Pons (tissue), 1 donor: ENCODE data around the gene SLC17A7.

Source experiments
- DNase-seq: peaks from one replicate; pipeline ENCODE4 v3.0.0-alpha.2; 2016; ENCODE audit warnings: low spot score

Gene SLC17A7

DNA sequence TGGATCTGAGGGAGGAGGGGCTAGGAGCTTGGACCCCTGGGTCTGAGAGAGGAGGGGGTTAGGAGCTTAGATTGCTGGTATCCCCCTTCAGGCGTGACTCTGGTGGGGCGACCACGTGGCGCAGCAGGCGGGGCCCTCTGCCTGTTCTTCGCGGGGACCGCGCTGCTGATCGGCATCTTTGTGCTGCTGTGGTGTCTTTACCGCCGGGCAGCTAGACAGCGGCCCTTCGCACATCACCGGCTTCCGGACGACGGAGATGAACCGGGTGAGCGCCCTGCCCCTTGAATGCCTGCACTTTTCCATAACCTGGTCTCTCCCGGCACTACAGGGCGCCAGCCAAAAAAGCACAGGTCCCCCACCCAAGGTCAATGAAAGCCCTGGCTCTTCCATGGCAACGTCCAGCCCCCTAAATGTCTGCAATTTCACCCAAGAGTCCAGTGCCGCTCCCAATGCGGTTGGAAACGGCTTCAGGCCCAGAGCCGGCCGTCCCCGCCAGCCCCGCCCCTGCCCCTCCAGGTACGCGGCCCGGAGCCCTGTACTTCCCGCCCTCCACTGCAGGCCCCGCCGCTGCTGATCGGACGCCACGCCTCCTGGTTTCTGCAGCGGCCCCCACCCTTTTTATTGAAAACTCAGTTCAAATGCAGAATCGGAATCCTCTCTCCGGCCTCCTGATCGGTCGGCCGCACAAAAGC, 13.3 kb downstream of the SLC17A7 start:
- DNase-seq = no peak

DNA sequence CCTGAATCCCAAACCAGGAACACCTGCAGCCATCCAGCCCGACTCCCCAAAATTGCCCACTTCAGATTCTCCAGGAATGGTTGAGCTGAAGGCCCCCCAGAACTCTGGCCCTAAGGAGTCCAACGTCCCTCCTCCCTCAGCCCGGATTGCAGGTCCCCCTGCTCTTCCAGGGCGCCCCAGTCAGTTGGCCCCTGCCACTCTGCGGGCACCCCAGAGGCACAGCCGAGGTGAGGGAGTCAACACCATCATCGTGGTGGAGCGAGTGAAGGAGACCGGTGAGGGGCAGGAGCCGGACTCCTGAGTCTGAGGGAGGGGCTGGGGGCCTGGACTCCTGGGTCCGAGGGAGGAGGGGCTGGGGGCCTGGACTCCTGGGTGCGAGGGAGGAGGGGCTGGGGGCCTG, 14.0 kb downstream of the SLC17A7 start:
- no peak for DNase-seq

DNA sequence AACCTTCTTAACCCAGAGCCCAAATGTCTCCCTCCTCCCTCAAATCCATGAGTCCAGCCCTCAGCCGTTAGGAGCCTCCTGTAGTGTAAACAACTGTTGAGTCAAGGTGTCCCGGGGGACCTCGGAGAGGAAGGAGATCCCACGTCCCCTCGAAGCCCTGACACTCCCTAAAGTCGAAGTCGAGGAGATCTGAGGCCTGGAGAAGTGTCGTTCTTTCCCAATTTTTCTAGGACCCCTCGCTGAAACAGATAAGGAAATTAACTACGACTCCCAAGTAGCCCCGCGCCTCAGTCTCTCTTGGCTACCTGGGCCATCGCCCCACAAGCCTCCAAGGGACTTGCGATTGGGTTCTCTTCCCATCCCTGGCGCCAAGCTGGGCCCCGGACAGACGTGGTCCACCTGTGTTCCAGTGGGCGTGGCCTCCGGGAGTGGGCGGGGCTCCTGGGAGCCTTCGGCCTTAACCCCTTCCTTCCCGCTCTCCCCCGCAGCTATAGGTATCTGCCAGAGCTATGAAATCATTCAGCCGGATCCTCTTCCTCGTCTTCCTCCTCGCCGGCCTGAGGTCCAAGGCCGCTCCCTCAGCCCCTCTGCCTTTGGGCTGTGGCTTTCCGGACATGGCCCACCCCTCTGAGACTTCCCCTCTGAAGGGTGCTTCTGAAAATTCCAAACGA, 15.3 kb downstream of the SLC17A7 start:
- no peak for DNase-seq

DNA sequence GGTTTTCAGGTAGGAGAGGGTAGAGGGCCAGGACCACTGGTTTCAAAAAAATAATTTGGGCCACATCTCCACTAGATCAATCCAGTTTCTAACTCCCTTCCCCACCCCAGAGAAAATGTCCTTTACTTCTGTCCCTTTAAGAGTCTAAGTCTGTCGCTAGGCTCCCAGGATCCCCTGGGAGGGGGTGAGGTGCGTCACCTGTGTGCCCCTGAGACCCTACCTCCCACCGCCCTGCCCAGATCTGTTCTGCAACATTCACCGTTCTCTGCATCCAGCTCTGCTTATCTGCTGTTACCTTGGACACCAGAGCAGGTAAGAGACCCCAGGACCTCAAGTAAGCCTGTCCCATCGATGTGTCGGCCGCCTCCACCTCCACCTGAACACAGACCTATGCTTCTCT, 16.1 kb downstream of the SLC17A7 start, which contains the start of gene GFY:
Gene GFY, plus strand, starts transcription at position 211 of the 400 bp plus-strand sequence. CDS start 1,043 bp downstream, outside the sequence.
- DNase-seq = no peak

DNA sequence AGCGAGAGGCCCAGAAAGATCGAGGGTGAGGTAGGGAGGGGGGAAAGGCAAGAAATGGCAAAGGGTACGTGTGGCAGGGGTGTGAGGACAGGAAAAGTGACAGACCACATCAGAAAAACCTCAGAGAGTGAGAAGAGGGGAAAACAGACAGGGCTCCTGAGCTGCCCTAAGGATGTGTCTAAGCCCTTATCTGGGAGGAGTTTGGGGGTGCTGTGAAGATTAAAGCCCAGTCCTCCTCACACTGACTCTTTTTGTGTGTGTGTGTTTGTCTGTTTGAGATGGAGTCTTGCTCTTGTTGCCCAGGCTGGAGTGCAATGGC, 17.4 kb downstream of the SLC17A7 start:
- no peak for DNase-seq

DNA sequence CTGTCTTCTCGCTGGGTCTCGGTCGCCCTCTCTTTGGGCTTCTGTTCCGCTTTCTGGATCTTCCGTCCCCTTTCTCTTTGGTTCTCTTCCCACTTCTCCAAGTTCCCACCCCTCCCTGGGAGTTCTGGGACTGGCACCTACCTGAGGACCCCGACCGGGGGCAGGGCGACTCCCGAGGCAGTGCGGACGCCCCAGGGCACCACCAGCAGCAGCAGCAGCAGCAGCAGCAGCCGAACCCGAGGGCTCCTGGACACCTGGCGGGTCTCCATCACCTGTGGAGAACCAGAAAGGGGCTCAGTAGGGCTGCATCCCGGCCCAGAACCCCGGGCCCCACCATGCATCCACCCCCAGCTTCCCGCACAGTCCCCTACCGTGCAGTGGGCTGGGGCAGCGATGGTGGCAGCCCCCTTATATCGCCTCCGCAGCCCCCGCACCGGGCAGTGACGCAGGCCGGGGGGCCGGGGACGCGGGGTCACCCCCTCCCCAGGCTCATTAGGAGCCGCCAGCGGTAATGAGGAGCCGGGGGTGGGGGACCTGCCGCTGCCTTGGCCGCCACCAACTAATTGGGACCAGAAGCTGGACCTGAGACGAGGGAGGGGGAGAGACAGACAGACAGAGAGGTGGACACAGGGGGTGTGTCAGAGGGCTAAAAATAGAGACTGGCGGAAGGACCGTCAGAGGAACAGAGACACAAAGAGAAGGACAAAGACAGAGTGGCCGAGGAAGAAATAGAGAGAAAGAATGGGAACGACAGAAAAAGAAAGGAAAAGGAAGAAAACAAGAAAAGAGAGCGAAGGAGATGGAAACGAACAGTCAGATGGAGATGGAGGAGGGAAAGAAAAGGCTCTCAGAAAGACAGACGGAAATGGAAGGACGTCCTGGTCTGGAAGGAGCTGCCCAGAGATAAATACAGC, 18.0 kb downstream of the SLC17A7 start, which contains the start of gene PTH2:
Gene PTH2, minus strand, starts transcription at position 371 of the 914 bp plus-strand sequence. Its CDS starts 102 bp downstream, at position 269.
- no peak for DNase-seq

DNA sequence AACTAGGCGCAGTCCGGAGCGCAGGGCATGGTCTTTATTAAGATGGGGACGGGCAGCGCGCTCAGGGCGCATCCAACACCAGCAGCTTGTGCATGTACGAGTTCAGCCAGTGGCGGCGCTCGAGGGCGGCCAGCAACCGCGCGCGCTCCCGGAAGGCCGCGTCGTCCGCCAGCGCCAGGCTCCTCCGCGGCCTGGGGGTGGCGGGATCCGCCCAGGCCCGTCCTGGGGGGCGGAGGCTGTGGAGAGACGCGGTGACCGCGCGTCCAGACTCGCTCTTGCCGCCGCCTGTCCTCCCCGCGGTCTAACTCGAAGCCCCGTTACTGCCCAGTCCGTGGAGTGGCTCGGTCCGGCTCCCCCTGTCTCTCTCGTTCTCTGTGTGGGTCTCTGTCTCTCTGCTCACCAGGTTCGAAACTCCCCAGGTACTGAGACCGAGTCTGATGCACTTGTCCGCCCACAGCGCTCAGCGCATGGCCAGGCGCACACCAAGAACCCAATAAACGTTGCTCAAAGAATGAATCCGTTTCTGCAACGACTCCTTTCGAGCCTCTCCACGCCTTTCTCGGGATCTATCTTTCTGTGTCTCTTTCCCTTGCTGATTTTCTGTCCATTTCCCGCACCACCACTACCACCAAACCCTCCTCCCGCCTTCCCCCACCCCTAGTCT, 18.8 kb downstream of the SLC17A7 start:
- no peak for DNase-seq

DNA sequence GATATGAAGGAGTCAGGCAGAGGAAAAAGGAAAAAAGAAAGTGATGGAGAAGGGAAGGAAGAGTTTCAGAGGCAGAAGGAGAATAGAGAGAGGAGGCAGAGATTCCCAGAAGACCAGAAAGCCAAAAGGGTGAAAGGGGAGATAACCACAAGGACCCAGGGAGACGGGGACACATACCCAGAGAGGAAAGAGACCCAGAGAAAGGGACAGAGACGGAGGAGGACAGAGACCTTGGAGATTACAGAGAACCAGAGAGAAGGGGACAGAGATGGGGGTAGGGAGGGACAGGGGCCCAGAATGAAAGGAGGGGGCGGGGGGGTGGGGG, 19.5 kb downstream of the SLC17A7 start:
- DNase-seq = no peak

DNA sequence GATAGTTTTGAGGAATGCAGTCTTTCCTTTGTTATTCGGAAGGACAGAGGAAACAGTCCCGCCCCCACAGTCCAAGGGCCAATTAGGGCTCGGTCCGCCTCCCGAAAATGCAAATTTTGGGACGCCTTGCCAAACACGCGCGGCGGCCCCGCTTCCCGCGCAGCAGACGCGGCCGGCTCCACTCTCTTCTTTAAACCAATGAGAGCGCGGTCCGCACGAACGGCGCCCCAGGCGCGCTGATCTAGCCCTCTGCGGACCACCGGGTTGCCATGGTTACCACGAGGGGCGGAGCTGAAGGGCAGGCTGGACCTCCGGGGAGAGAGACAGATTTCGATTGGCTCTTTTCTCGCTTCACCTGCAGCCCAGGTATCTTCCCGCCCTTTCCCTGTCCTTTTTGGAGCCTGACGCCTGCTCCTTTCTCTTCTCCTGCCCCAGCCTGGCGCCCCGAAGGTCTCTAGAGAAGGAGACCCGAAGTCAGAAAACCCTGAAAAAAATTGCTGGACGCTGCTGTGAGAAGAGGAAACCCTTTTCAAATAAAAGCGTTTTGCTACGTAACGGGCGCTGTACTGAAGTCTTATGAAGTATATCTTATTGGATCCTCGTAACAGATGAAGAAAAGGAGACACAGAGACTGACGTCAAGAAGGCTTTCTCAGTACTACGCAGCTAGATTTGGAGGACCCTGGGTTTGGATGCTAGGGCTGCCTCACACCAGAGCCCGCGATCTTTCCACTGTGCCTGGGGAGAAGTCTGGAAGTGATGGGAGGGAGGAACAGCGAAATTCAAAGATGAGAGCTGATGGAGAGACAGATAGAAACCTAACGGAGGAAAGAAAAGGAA, 20.1 kb downstream of the SLC17A7 start:
- no peak for DNase-seq

DNA sequence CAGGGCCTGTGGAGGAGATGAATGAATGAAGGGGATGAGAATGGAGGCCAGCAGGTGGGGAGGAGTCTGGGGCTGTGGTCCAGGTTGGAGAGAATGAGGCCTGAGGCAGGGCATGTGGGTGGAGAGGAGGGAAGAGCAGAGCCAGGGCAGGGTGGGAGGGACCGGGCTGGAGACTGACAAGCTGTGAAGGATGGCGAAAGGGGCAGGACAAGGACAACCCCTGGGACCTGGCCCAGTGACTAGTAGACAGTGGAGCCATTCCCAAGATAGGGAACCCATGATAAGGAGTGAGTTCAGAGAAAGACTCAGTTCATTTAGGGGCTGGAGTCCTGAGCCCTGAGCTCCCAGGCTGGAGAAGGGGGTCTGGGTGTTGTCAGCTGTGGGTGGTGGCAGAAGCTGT, 21.1 kb downstream of the SLC17A7 start:
- DNase-seq = no peak

DNA sequence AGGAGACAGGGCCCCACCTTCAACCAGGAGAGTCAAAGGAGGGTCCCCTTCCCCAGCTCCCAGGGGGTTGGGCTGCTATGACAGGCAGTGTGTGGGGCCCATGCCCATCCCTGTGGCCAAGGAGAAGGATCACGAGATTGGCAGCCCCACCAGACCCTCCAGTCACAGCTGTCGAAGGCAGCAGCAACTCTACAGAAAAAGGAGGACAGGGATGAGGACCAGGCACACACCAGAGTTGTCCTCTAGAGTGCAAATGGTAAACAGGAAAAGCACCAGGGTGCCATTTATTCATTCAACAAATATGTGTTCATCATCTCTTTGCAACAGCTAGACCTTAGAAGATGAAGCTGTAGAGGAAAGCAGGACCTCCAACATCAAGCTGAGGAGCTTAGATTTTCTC, 22.2 kb downstream of the SLC17A7 start:
- DNase-seq = no peak

DNA sequence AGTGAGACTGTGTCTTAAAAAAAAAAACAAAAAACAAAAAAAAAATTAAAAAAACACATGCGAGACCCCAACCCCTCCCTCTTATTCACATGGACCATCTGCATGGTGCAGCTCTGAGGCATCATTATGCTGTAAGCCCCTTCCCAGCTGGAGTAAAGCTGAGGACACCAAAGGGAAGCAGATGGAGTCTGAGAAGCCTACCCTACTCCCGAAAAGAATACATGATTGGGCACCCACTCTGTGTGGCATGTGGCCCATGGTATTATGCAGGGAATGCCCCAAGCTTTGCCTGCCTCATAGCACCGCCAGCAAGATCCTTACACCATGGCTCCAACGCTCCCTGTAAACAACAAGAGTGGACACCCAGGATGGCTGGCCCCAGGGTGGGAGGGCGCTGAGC, 22.8 kb downstream of the SLC17A7 start:
- no peak for DNase-seq

DNA sequence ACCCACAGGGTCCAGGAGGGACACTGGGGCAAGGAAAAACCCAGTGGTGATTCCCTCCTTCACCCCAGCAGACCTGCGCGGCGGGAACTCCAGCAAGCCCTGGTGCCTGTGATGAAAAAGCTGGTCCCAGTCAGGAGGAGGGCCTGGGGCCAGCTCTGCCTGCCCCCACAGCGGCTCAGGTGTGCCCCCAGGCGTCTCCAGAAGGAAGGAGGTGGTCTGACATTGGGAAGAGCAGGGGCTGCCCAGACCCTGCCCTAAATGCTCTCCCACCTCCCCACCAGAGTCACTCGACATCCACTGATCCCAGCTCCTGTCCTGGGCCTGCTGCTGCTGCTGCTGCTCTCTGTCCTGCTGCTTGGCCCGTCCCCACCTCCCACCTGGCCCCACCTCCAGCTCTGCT, 24.2 kb downstream of the SLC17A7 start:
- no peak for DNase-seq

DNA sequence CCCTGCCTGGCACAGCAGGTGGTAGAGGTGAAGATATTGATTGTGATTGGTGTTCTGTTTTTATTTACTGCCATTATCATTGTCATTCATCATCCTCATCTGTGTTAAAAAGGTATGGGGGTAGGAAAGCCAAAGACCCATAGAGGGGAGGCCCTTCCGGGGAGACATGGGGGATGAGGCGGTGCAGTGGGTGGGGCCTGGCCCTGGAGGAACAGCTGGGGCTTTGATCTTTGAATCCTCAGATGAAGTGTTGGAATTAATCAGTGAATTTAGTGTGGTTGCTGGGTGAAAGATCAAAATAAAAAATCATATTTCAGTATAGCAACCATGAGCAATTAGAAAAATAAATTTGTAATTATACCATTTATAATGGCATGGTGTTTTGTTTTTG, 25.5 kb downstream of the SLC17A7 start:
- DNase-seq = no peak

DNA sequence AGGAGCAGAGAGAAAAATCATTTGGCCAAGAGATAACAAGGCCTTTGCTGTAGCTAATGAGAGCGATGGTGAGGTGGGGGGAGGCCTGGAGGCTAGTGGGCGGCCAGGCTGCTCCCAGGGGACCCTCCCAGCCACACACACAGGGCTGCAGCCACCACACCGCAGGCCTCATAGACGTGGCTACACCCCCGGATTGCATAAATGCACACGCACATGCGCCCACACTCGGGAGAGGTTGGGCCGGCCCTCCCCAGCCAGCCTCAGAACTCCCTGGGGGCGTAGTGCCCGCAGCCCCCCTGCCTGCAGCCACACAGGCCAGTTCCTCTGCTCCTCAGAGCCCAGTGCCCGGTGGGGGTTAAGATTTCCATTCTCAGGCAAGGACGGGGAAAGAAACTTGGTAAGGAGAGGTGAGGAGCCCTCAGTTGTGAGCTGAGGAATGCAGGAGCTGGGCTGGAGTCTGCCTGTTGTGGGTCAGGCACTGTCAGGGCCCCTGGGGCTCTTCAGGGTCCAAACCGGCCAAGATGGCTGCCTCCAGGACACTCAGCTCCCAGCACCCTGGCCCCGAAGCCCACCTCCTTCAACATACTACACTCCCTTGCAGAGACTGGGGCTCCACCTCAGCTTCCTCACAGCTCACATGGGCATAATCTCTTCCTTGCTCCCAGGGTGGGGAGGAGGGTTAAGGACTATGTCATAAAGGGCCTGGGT, 26.1 kb downstream of the SLC17A7 start:
- no peak for DNase-seq

DNA sequence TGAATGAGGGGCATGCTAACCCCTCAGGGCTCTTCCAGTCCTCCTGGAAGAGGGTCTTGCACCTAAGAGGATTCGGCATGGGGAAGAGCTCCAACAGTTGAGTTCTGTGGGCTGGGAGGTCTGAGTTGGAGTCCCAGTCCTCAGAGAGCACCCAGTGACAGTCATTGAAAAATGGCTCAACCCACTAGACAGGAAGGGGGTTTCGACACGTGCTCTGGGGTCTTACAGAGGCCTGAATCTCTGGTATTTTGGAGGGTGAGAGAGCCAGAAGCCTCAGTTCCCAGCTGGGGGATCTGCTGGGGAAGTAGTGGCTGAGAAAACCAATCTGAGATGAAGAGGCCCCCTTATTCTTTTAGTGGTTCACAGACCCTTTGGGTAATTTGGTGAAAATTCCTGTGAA, 27.1 kb downstream of the SLC17A7 start:
- no peak for DNase-seq

DNA sequence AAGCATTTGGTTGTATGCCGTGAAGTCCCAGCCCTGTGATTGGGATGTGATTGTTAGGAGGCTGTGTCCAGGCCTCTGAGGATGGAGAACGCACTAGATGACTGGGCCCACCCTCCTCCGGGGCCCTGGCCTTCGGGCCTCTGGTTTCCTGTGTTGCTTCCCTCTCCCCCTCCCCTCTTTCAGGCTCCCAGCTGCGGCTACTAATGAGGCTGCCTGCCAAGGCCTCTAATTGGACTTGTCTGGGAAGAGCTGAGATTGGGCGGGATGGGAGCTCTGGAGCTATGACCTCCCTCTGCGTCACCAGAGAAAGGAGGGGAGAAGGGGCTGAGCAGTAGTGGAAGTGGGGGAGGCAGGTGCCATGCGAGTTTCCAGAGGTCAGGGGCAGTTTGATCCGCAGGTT, 28.0 kb downstream of the SLC17A7 start:
- no peak for DNase-seq

DNA sequence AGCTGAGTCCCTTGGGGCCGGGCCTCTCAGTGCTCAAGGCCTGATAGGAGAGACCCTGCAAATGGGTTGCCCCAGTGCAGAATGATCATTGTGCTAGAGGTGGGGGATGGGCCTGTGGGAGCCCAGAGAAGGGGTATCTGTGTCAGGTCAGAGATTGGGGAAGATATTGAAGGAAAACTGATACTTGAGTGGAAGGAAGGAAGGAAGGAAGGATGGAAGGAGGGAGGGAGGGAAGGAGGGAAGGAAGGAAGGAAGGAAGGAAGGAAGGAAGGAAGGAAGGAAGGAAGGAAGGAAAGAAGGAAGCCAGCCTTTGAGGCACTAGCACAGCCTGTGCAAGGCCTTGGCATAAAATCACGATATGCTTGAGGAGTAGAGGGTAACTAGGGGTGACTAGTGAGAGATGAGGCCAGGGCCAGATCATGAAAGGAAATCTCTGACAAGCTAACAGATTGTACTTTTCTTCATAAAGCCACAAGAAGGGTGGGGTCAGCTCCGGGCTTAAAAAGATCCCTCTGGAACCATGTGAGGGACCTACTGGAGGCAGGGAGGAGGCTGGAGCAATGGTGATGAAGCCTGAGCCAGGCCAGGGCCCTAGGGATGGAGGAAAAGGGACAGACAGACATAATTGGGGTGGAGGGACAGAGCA, 29.5 kb downstream of the SLC17A7 start:
- no peak for DNase-seq

DNA sequence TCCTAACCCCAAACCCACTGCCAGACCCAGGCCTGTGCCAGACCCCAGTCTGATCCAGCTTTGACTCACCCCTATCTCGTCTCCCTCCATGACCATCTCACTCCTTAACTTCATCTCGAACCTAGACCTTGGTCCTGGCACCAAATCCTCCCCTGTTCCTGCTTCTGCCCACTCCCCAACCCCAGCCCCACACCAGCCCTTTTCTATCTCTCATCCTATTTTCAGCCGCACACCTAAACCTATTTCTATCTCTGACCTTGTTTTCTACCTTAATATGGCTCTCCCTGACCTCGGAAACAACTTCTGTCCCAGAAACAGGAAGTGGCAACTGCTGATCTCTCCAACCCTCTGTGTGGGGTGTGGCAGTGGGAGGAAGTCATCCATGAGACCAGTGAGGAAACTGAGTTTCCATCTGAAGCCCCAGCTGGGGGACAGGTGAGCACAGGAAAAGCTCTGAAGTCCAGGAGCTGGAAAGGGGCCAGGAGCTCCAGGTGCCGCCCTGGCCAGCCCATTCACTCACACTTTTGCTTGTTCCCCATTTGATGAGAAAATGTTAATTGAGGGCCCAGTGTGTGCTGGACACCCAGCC, 31.8 kb downstream of the SLC17A7 start:
- no peak for DNase-seq
